IMR-90 (cell line): ENCODE results near the gene ACACA. TPM values are rescaled to one million over a fixed set of nuclear protein-coding genes. Genes with fewer than 3 reads are reported as not detected.

Source experiments
- ATAC-seq: fragments of 200-7000 bp; cut with Tn5 transposase; 2 replicates; pipeline ENCODE4 v1.9.1; 2020; ENCODE audit warnings: low read depth, mild to moderate bottlenecking, moderate library complexity
- BruUV-seq: library from RNA; stranded (reverse); fragments of 400-500 nt; replicated peaks from 2 replicates; lab custom pipeline; 2021; lab: Mats Ljungman, UMichigan
- CTCF ChIA-PET: fragments of 300-600 bp; formaldehyde crosslinking; extraction: SDS; loops from one replicate; lab custom pipeline; 2021; ENCODE audit warnings: antibody characterized with exemption; lab: Yijun Ruan, JAX
- POLR2A ChIA-PET: fragments of 300-600 bp; sonication (Branson Sonifier 250); formaldehyde crosslinking; loops from one replicate; lab custom pipeline; 2022; ENCODE audit warnings: antibody characterized with exemption; ENCODE audit not compliant: unreplicated experiment; lab: Charles Lee
- DNase-seq: peaks from one replicate; pipeline ENCODE4 v3.0.0; 2013
- H2AFZ ChIP-seq: replicated peaks from 2 replicates; pipeline ENCODE3; 2013; ENCODE audit warnings: low read length, mild to moderate bottlenecking; ENCODE audit not compliant: poor library complexity
- H2AK5ac ChIP-seq: 2 replicates; pipeline ENCODE4 v1.6.1; 2013; ENCODE audit warnings: low read depth, low read length, inconsistent platforms
- H2AK9ac ChIP-seq: replicated peaks from 2 replicates; pipeline ENCODE3; 2013; ENCODE audit warnings: mild to moderate bottlenecking, low read depth, low read length, moderate library complexity; ENCODE audit not compliant: poor library complexity
- H2BK120ac ChIP-seq: 2 replicates; pipeline ENCODE4 v1.6.1; 2013; ENCODE audit warnings: low read depth, low read length, inconsistent platforms
- H2BK15ac ChIP-seq: 3 replicates; pipeline ENCODE4 v1.6.1; 2013; ENCODE audit warnings: low read depth, low read length, inconsistent platforms
- H2BK20ac ChIP-seq: 2 replicates; pipeline ENCODE4 v1.6.1; 2013; ENCODE audit warnings: low read depth, mild to moderate bottlenecking, inconsistent platforms, low read length, moderate library complexity
- H2BK5ac ChIP-seq: 2 replicates; pipeline ENCODE4 v1.6.1; 2013; ENCODE audit warnings: mild to moderate bottlenecking, low read depth, low read length, inconsistent platforms; ENCODE audit not compliant: poor library complexity, severe bottlenecking
- H3K14ac ChIP-seq: replicated peaks from 2 replicates; pipeline ENCODE4 v1.6.1; 2013; ENCODE audit warnings: low read depth, low read length, inconsistent platforms
- H3K18ac ChIP-seq: 2 replicates; pipeline ENCODE4 v1.6.1; 2013; ENCODE audit warnings: low read depth, low read length, control low read depth
- H3K23ac ChIP-seq: 2 replicates; pipeline ENCODE4 v1.6.1; 2013; ENCODE audit warnings: low read depth, low read length, inconsistent platforms
- H3K27ac ChIP-seq: 2 replicates; pipeline ENCODE4 v1.5.1; 2013; ENCODE audit warnings: mild to moderate bottlenecking, control low read depth, low read length; ENCODE audit not compliant: insufficient read depth
- H3K27me3 ChIP-seq: 2 replicates; pipeline ENCODE4 v1.6.1; 2013; ENCODE audit warnings: low read length; ENCODE audit not compliant: control insufficient read depth, insufficient read depth
- H3K36me3 ChIP-seq: 2 replicates; pipeline ENCODE4 v1.6.1; 2013; ENCODE audit warnings: low read length, mixed read lengths; ENCODE audit not compliant: control insufficient read depth, insufficient read depth
- H3K4ac ChIP-seq: 2 replicates; pipeline ENCODE4 v1.6.1; 2013; ENCODE audit warnings: low read depth, low read length, inconsistent platforms
- H3K4me1 ChIP-seq: 2 replicates; pipeline ENCODE4 v1.6.1; 2013; ENCODE audit warnings: low read length, mixed read lengths; ENCODE audit not compliant: control insufficient read depth, insufficient read depth
- H3K4me2 ChIP-seq: 2 replicates; pipeline ENCODE4 v1.6.1; 2013; ENCODE audit warnings: low read depth, mild to moderate bottlenecking, control low read depth, low read length, moderate library complexity
- H3K4me3 ChIP-seq: 2 replicates; pipeline ENCODE4 v1.5.1; 2013; ENCODE audit warnings: low read depth, mild to moderate bottlenecking, control low read depth, low read length, moderate library complexity; ENCODE audit not compliant: insufficient read depth
- H3K56ac ChIP-seq: 2 replicates; pipeline ENCODE4 v1.6.1; 2013; ENCODE audit warnings: low read length, inconsistent platforms; ENCODE audit not compliant: insufficient read depth; ENCODE audit errors: extremely low read depth
- H3K79me1 ChIP-seq, 2 experiments: 2 replicates each; pipeline ENCODE4 v1.6.1; 2013; ENCODE audit warnings: low read length in 2 of 2, inconsistent platforms in 1 of 2, low read depth in 1 of 2
- H3K9ac ChIP-seq: 2 replicates; pipeline ENCODE4 v1.6.1; 2013; ENCODE audit warnings: low read depth, low read length, control low read depth
- H3K9me1 ChIP-seq: 2 replicates; pipeline ENCODE4 v1.6.1; 2013; ENCODE audit warnings: low read length, inconsistent platforms; ENCODE audit not compliant: insufficient read depth
- H3K9me3 ChIP-seq: 2 replicates; pipeline ENCODE4 v1.6.1; 2013; ENCODE audit warnings: low read length; ENCODE audit not compliant: control insufficient read depth, insufficient read depth
- H4K20me1 ChIP-seq: 2 replicates; pipeline ENCODE4 v1.6.1; 2013; ENCODE audit warnings: low read length, inconsistent platforms; ENCODE audit not compliant: insufficient read depth
- H4K5ac ChIP-seq: 2 replicates; pipeline ENCODE4 v1.6.1; 2013; ENCODE audit warnings: mild to moderate bottlenecking, low read depth, low read length, control low read depth
- H4K8ac ChIP-seq, 2 experiments: 2 replicates each; pipeline ENCODE4 v1.6.1; 2013; ENCODE audit warnings: low read depth in 2 of 2, low read length in 2 of 2, control low read depth in 1 of 2, inconsistent platforms in 1 of 2
- H4K91ac ChIP-seq: 2 replicates; pipeline ENCODE4 v1.6.1; 2013; ENCODE audit warnings: low read depth, low read length, inconsistent platforms; ENCODE audit not compliant: insufficient read depth
- CEBPB ChIP-seq: IDR thresholded peaks from 2 replicates; pipeline ENCODE4 v1.6.1; 2012; ENCODE audit warnings: low read depth, low read length, improper control_type of control experiment
- CHD1 ChIP-seq: IDR thresholded peaks from 2 replicates; pipeline ENCODE4 v1.6.1; 2012; ENCODE audit warnings: low read depth, low read length, improper control_type of control experiment
- FOS ChIP-seq: fragments of 150-350 bp; IDR thresholded peaks from 2 replicates; pipeline ENCODE4 v1.6.1; 2016; ENCODE audit warnings: low read depth, low read length
- MAZ ChIP-seq: IDR thresholded peaks from 2 replicates; pipeline ENCODE4 v1.6.1; 2012; ENCODE audit warnings: low read depth, mild to moderate bottlenecking, low read length, improper control_type of control experiment, moderate library complexity, borderline replicate concordance
- MXI1 ChIP-seq: IDR thresholded peaks from 2 replicates; pipeline ENCODE4 v1.6.1; 2012; ENCODE audit warnings: low read depth, mild to moderate bottlenecking, low read length, moderate library complexity, borderline replicate concordance
- POLR2A ChIP-seq: IDR thresholded peaks from 2 replicates; pipeline ENCODE4 v1.6.1; 2012; ENCODE audit warnings: mild to moderate bottlenecking, low read depth, low read length
- RAD21 ChIP-seq: IDR thresholded peaks from 2 replicates; pipeline ENCODE4 v1.6.1; 2012; ENCODE audit warnings: low read length, improper control_type of control experiment
- SMC3 ChIP-seq: fragments of 150-350 bp; IDR thresholded peaks from 2 replicates; pipeline ENCODE4 v1.6.1; 2016; ENCODE audit warnings: low read depth, mild to moderate bottlenecking, antibody characterized with exemption, low read length, moderate library complexity
- WGBS, 2 experiments: methylation state at CpG; one replicate each; pipeline versions ENCODE4 v1.1.5 to v1.1.7; 2013; ENCODE audit warnings: missing lambda C conversion rate in 2 of 2; ENCODE audit not compliant: insufficient read length in 1 of 2; ENCODE audit errors: extremely low coverage in 2 of 2; 5-methylcytosine and 5-hydroxymethylcytosine counted together
- dilution Hi-C: fragments of 300-500 bp; cut with HindIII; formaldehyde crosslinking; loops from one replicate; pipeline ENCODE4 v1.14.3; 2018; ENCODE audit warnings: low sequenced_read_pairs; ENCODE audit not compliant: unreplicated experiment
- in situ Hi-C: fragments of 300-500 bp; cut with MboI; formaldehyde crosslinking; loops from 3 replicates; pipeline ENCODE4 v1.14.3; 2019; ENCODE audit warnings: low sequenced_read_pairs, inconsistent platforms, mixed read lengths
- intact Hi-C: fragments of 100-400 bp; cut with micrococcal nuclease; formaldehyde crosslinking; loops from 2 replicates; pipeline ENCODE4 v1.10.0; 2022
- polyA plus RNA-seq, 3 experiments: library from polyadenylated mRNA; depleted of rRNA; stranded (reverse); fragments of >200 nt; gene quantifications; 2 replicates each; pipeline ENCODE4 v1.2.3, GENCODE V29; 2012; ENCODE audit warnings: low replicate concordance in 1 of 3
- total RNA-seq: library from RNA; depleted of rRNA; stranded (reverse); fragments of >200 nt; gene quantifications from 2 replicates; pipeline ENCODE4 v1.2.3, GENCODE V29; 2012
- TF ChIP-seq, protein P1 (sequence below): fragments of 150-350 bp; IDR thresholded peaks from 2 replicates; pipeline ENCODE4 v1.6.1; 2016; ENCODE audit warnings: low read depth, mild to moderate bottlenecking, low read length, moderate library complexity, borderline replicate concordance
- TF ChIP-seq, protein P2 (sequence below): fragments of 150-350 bp; IDR thresholded peaks from 2 replicates; pipeline ENCODE4 v1.6.1; 2017; ENCODE audit warnings: mild to moderate bottlenecking, antibody characterized with exemption, low read length, low read depth

ACACA gene
- total and polyA plus RNA-seq, 2 of the 4 experiments (the other 2 are of a cell fraction) = 21.3 to 39.1 TPM

DNA sequence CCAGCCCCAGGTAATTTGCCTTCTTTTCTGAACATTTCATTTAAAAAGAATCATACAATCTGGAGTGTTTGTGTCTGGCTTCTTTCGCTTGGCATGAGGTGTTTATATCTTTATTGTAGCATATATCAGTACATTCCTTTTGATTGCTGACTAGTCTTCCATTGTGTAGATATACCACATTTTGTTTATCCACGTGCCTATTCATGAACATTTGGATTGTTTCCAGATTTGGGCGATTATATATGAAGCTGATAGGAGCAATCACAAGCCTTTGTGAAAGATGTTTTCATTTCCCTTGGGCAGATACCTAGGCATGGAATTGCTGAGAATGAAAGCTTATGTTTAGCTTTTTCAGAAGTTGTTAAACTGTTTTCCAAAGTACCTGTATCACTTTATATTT is 337.5 kb downstream of the ACACA start:
- no TSS peak for BruUV-seq
- H2BK5ac ChIP-seq = no peak overlapping the region
- no peak overlapping the region for H3K9ac ChIP-seq
- H3K4ac ChIP-seq = no peak overlapping the region
- no peak overlapping the region for H3K23ac ChIP-seq
- H3K27me3 ChIP-seq = peaks cover 33% of the 10 kb centered on the region
- no peaks in the 10 kb centered on the region for H4K20me1 ChIP-seq
- CTCF ChIA-PET = no interaction called here
- no peak overlapping the region for H2AFZ ChIP-seq
- no peak overlapping the region for H2AK9ac ChIP-seq
- H3K4me1 ChIP-seq = peaks cover 3% of the 10 kb centered on the region
- H3K4me3 ChIP-seq = no peak overlapping the region
- no peak overlapping the region for H4K5ac ChIP-seq
- no peaks in the 10 kb centered on the region; the same call in 1 of the 2 replicates for H3K9me1 ChIP-seq
- H4K8ac ChIP-seq = no peak overlapping the region
- H4K91ac ChIP-seq = no peak overlapping the region
- no CpG with 5 or more reads among the region's 3 CpGs for WGBS, 2 experiments
- no peak overlapping the region for H2BK120ac ChIP-seq
- TF ChIP-seq RAD21 (no peak), FOS (no peak), CHD1 (no peak), MXI1 (no peak), CEBPB (no peak), POLR2A (no peak), SMC3 (no peak), MAZ (no peak)
- TF ChIP-seq, protein P1, sequence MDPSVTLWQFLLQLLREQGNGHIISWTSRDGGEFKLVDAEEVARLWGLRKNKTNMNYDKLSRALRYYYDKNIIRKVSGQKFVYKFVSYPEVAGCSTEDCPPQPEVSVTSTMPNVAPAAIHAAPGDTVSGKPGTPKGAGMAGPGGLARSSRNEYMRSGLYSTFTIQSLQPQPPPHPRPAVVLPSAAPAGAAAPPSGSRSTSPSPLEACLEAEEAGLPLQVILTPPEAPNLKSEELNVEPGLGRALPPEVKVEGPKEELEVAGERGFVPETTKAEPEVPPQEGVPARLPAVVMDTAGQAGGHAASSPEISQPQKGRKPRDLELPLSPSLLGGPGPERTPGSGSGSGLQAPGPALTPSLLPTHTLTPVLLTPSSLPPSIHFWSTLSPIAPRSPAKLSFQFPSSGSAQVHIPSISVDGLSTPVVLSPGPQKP = no peak
- TF ChIP-seq, protein P2, sequence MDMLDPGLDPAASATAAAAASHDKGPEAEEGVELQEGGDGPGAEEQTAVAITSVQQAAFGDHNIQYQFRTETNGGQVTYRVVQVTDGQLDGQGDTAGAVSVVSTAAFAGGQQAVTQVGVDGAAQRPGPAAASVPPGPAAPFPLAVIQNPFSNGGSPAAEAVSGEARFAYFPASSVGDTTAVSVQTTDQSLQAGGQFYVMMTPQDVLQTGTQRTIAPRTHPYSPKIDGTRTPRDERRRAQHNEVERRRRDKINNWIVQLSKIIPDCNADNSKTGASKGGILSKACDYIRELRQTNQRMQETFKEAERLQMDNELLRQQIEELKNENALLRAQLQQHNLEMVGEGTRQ = no peak
- no peaks in the 10 kb centered on the region for H3K79me1 ChIP-seq
- intact Hi-C loops (no loop called here), dilution Hi-C loops (loop anchor here (25.0 kb wide), 1 partner anchor 432 kb away; no protein-coding TSS in a partner anchor), in situ Hi-C loops (no loop called here)
- no peak overlapping the region for H2BK15ac ChIP-seq
- DNase-seq = no peak
- no peak overlapping the region for H3K27ac ChIP-seq
- H2BK20ac ChIP-seq = no peak overlapping the region
- no peak overlapping the region for H3K18ac ChIP-seq
- no peaks in the 10 kb centered on the region for H3K36me3 ChIP-seq
- H3K4me2 ChIP-seq = no peak overlapping the region
- peaks cover 1% of the 10 kb centered on the region; the same call in 1 of the 2 replicates for H3K9me3 ChIP-seq
- POLR2A ChIA-PET = interaction anchor here (0.6 kb wide), 1 partner anchor 520 kb away, joined by 5 read pairs; no protein-coding TSS in a partner anchor
- no peak for ATAC-seq
- no peak overlapping the region for H3K14ac ChIP-seq
- H2AK5ac ChIP-seq = no peak overlapping the region
- no peak overlapping the region for H3K56ac ChIP-seq
